Right lung (tissue), 5 donors: Measurements from ENCODE around the gene ZNF784. TPM values are rescaled to one million over a fixed set of nuclear protein-coding genes. Genes with fewer than 3 reads are reported as not detected.

Experiments
- DNase-seq, 2 donors: peaks; one replicate each; pipeline ENCODE4 v3.0.0-alpha.2; 2013
- polyA plus RNA-seq, 5 donors: library from polyadenylated mRNA; unstranded; fragments of 120-200 nt; gene quantifications; one replicate each; pipeline versions ENCODE4 v1.2.1 to v1.2.3, GENCODE V29; 2013; ENCODE audit warnings: inconsistent platforms in 1 of 5, low replicate concordance in 1 of 5; ENCODE audit not compliant: insufficient read length in 5 of 5, insufficient read depth in 1 of 5

Gene ZNF784
- polyA plus RNA-seq, 5 donors = 7.8 to 11.6 (median 8.8) TPM

GRCh38 chr19:55658846-55659459 lies 34.6 kb upstream of the ZNF784 start:
- DNase-seq = no peak

GRCh38 chr19:55656988-55657747 lies 32.8 kb upstream of the ZNF784 start:
- DNase-seq = no peak

GRCh38 chr19:55656552-55656951 lies 32.2 kb upstream of the ZNF784 start:
- no peak for DNase-seq

- no peak for DNase-seq
Observed at GRCh38 chr19:55655648-55656040, 31.3 kb upstream of the ZNF784 start.

- DNase-seq = peak; percentile 72 to 77
Observed at GRCh38 chr19:55654868-55655647, 30.7 kb upstream of the ZNF784 start, which contains the start of gene U2AF2. Gene U2AF2, plus strand, starts transcription at chr19:55655035. Its CDS starts 70 bp downstream, at chr19:55655105.

GRCh38 chr19:55654323-55654867 lies 30.0 kb upstream of the ZNF784 start:
- peak; percentile 98 to 99 for DNase-seq

GRCh38 chr19:55653651-55654322 lies 29.4 kb upstream of the ZNF784 start:
- peak; percentile 100 for DNase-seq

GRCh38 chr19:55652311-55653128 lies 28.2 kb upstream of the ZNF784 start:
- DNase-seq = no peak

- DNase-seq = no peak
Observed at GRCh38 chr19:55651236-55651635, 26.9 kb upstream of the ZNF784 start.

- no peak for DNase-seq
Observed at GRCh38 chr19:55650602-55651230, 26.4 kb upstream of the ZNF784 start.

- no peak for DNase-seq
Observed at GRCh38 chr19:55650126-55650557, 25.8 kb upstream of the ZNF784 start.

- DNase-seq = no peak
Observed at GRCh38 chr19:55649268-55650125, 25.1 kb upstream of the ZNF784 start.

GRCh38 chr19:55648585-55649267 lies 24.4 kb upstream of the ZNF784 start:
- no peak for DNase-seq

- DNase-seq = peak; percentile 69 to 86
Observed at GRCh38 chr19:55647732-55648584, 23.6 kb upstream of the ZNF784 start, which contains the start of gene CCDC106. Gene CCDC106, plus strand, starts transcription at chr19:55648212. Its CDS starts 835 bp downstream, at chr19:55649047.

GRCh38 chr19:55646889-55647731 lies 22.7 kb upstream of the ZNF784 start:
- no peak for DNase-seq

GRCh38 chr19:55645512-55645881 lies 21.1 kb upstream of the ZNF784 start:
- no peak for DNase-seq
